HCT116 (cell line): ENCODE data around the gene TALDO1. TPM values are rescaled to one million over a fixed set of nuclear protein-coding genes. Genes with fewer than 3 reads are reported as not detected.

Source experiments
- ATAC-seq: fragments of 200-7000 bp; cut with Tn5 transposase; 2 replicates; pipeline ENCODE4 v1.9.1; 2020; ENCODE audit warnings: mild to moderate bottlenecking, moderate library complexity
- BruUV-seq: library from RNA; stranded (reverse); fragments of 400-500 nt; replicated peaks from 2 replicates; lab custom pipeline; 2021; lab: Mats Ljungman, UMichigan
- CTCF ChIA-PET: fragments of 300-600 bp; sonication (Branson Sonifier 250); formaldehyde crosslinking; loops from one replicate; lab custom pipeline; 2021; ENCODE audit warnings: antibody characterized with exemption; lab: Charles Lee
- POLR2A ChIA-PET: fragments of 300-600, 350-600 bp; sonication (Branson Sonifier 250); formaldehyde crosslinking; loops from one replicate; lab custom pipeline; 2021; ENCODE audit warnings: antibody characterized with exemption; lab: Charles Lee
- RAD21 ChIA-PET, 2 experiments: fragments of 300-600 bp; sonication (Branson Sonifier 250); formaldehyde crosslinking; loops; one replicate each; lab custom pipeline; 2023; ENCODE audit warnings: low total read pairs in 2 of 2; ENCODE audit not compliant: uncharacterized antibody in 2 of 2, unreplicated experiment in 2 of 2, low non-redundant PET in 1 of 2; lab: Charles Lee
- DNase-seq: peaks from one replicate; pipeline ENCODE4 v3.0.0-alpha.2; 2010; ENCODE audit warnings: low read depth, low spot score
- H2AFZ ChIP-seq: fragments of 200-600 bp; shearing (Covaris generic), sonication (generic); 2 replicates; pipeline ENCODE4 v1.6.1; 2017; ENCODE audit warnings: low read depth, mixed run types, mixed read lengths, antibody characterized with exemption, low read length; ENCODE audit not compliant: poor library complexity, severe bottlenecking
- H3K27ac ChIP-seq: 2 replicates; pipeline ENCODE4 v1.5.1; 2012; ENCODE audit warnings: low read depth, low read length
- H3K27me3 ChIP-seq: fragments of 200-600 bp; sonication (generic); 2 replicates; pipeline ENCODE4 v1.6.1; 2016; ENCODE audit warnings: mixed run types, low read length, mixed read lengths; ENCODE audit not compliant: insufficient read depth
- H3K36me3 ChIP-seq, 2 experiments: fragments of 200-500 bp in 1 of 2; fragments of 200-600 bp in 1 of 2; sonication (Bioruptor generic) in 1 of 2; sonication (generic) in 1 of 2; 2 replicates each; pipeline versions ENCODE4 v1.5.1 to v1.6.1; 2014 to 2016; ENCODE audit warnings: low read length in 2 of 2, inconsistent platforms in 1 of 2, mixed read lengths in 1 of 2, mixed run types in 1 of 2; ENCODE audit not compliant: insufficient read depth in 2 of 2, control insufficient read depth in 1 of 2
- H3K4me1 ChIP-seq, 2 experiments: fragments of 200-600 bp in 1 of 2; sonication (generic) in 1 of 2; 2 replicates each; pipeline versions ENCODE4 v1.5.1 to v1.6.1; 2012 to 2017; ENCODE audit warnings: low read length in 2 of 2, inconsistent platforms in 1 of 2, mild to moderate bottlenecking in 1 of 2, mixed read lengths in 1 of 2, mixed run types in 1 of 2, moderate library complexity in 1 of 2; ENCODE audit not compliant: insufficient read depth in 2 of 2, control insufficient read depth in 1 of 2
- H3K4me2 ChIP-seq: fragments of 200-600 bp; sonication (generic); 2 replicates; pipeline ENCODE4 v1.6.1; 2017; ENCODE audit warnings: mixed run types, low read length, mixed read lengths
- H3K4me3 ChIP-seq, 2 experiments: fragments of 200-600 bp in 1 of 2; sonication (generic) in 1 of 2; replicated peaks in 1 of 2; 2 replicates each; pipeline ENCODE4 v1.5.1; 2011 to 2016; ENCODE audit warnings: low read length in 2 of 2, control low read depth in 1 of 2, low read depth in 1 of 2, mild to moderate bottlenecking in 1 of 2, mixed read lengths in 1 of 2, mixed run types in 1 of 2
- H3K79me2 ChIP-seq: fragments of 200-600 bp; sonication (generic); 2 replicates; pipeline ENCODE4 v1.6.1; 2017; ENCODE audit warnings: mild to moderate bottlenecking, mixed run types, low read length, moderate library complexity, mixed read lengths; ENCODE audit not compliant: insufficient read depth
- H3K9ac ChIP-seq: fragments of 200-600 bp; sonication (generic); 2 replicates; pipeline ENCODE4 v1.6.1; 2016; ENCODE audit warnings: low read length, mixed read lengths
- H3K9me2 ChIP-seq: fragments of 200-600 bp; sonication (generic), shearing (Covaris generic); 2 replicates; pipeline ENCODE4 v1.6.1; 2017; ENCODE audit warnings: mixed run types, mild to moderate bottlenecking, moderate library complexity; ENCODE audit not compliant: insufficient read depth
- H3K9me3 ChIP-seq, 2 experiments: fragments of 200-500 bp in 1 of 2; fragments of 200-600 bp in 1 of 2; sonication (Bioruptor generic) in 1 of 2; sonication (generic) in 1 of 2; 2 replicates each; pipeline ENCODE4 v1.6.1; 2014 to 2017; ENCODE audit warnings: low read length in 2 of 2, mixed read lengths in 2 of 2, inconsistent platforms in 1 of 2, low read depth in 1 of 2, mild to moderate bottlenecking in 1 of 2, mixed run types in 1 of 2, moderate library complexity in 1 of 2; ENCODE audit not compliant: control insufficient read depth in 1 of 2, insufficient read depth in 1 of 2
- H4K20me1 ChIP-seq: fragments of 200-600 bp; sonication (generic), shearing (Covaris generic); 2 replicates; pipeline ENCODE4 v1.6.1; 2017; ENCODE audit warnings: mixed run types, mild to moderate bottlenecking, moderate library complexity; ENCODE audit not compliant: insufficient read depth
- CBX3 ChIP-seq: IDR thresholded peaks from 2 replicates; pipeline ENCODE4 v1.6.1; 2012; ENCODE audit warnings: low read depth
- CTCF ChIP-seq, 3 experiments: fragments of 200-600 bp in 1 of 3; sonication (generic) in 1 of 3; IDR thresholded peaks in 2 of 3; conservative IDR thresholded peaks in 1 of 3; 2 replicates each; pipeline ENCODE4 v1.5.1; 2012 to 2017; ENCODE audit warnings: low read depth in 2 of 3, low read length in 2 of 3, antibody characterized with exemption in 1 of 3, borderline replicate concordance in 1 of 3, control low read depth in 1 of 3, mild to moderate bottlenecking in 1 of 3, mixed read lengths in 1 of 3, mixed run types in 1 of 3, moderate library complexity in 1 of 3; ENCODE audit not compliant: insufficient read depth in 1 of 3
- EGR1 ChIP-seq: IDR thresholded peaks from 2 replicates; pipeline ENCODE4 v1.6.1; 2012; ENCODE audit warnings: low read depth
- ELF1 ChIP-seq: IDR thresholded peaks from 2 replicates; pipeline ENCODE4 v1.6.1; 2012; ENCODE audit warnings: low read depth, borderline replicate concordance
- EZH2 ChIP-seq: fragments of 200-600 bp; sonication (generic); IDR thresholded peaks from 2 replicates; pipeline ENCODE4 v1.6.1; 2017; ENCODE audit warnings: antibody characterized with exemption, mixed run types
- EZH2phosphoT487 ChIP-seq: fragments of 200-600 bp; IDR thresholded peaks from 2 replicates; pipeline ENCODE4 v1.6.1; 2018; ENCODE audit warnings: antibody characterized with exemption, borderline replicate concordance
- JUND ChIP-seq: IDR thresholded peaks from 2 replicates; pipeline ENCODE4 v1.6.1; 2012
- SP1 ChIP-seq: IDR thresholded peaks from 2 replicates; pipeline ENCODE4 v1.6.1; 2012; ENCODE audit warnings: low read depth
- ZBTB33 ChIP-seq: IDR thresholded peaks from 2 replicates; pipeline ENCODE4 v1.6.1; 2011; ENCODE audit warnings: mild to moderate bottlenecking, low read length, moderate library complexity; ENCODE audit not compliant: insufficient replicate concordance; ENCODE audit errors: extremely low read depth
- intact Hi-C: fragments of 100-400 bp; cut with micrococcal nuclease; formaldehyde crosslinking; loops from 2 replicates; pipeline ENCODE4 v1.10.0; 2022
- total RNA-seq: library from RNA; stranded (reverse); gene quantifications from one replicate; pipeline ENCODE4 v1.2.1, GENCODE V29; 2021; ENCODE audit not compliant: unreplicated experiment

The TALDO1 gene
- total RNA-seq, 1 experiment from 2014 or later = 242 TPM

GRCh38 chr11:708511-708910 is 38.8 kb upstream of the TALDO1 start:
- Histone ChIP-seq H3K4me1 (peaks cover 44 to 61% of the 10 kb centered on the region in 2 experiments), H3K27ac (peak overlapping the region; percentile 99), H3K27me3 (no peaks in the 10 kb centered on the region), H2AFZ (no peak overlapping the region), H3K36me3 (0 out of 4 replicates have a peak, but pooled peaks cover 0 to 7% of the 10 kb centered on the region in 2 experiments), H3K9ac (peak overlapping the region; percentile 89), H3K4me2 (peak overlapping the region; percentile 98)
- CTCF ChIA-PET = no interaction called here
- TF ChIP-seq JUND (no peak), CTCF (IDR thresholded peaks at IDR 0.05 in 2 of 3, conservative IDR thresholded peaks at IDR 0.05 in 1 of 3; ENCODE audit: borderline replicate concordance in 1 of 3, insufficient read depth in 1 of 3, low read depth in 2 of 3, low read length in 2 of 3) (no peak), SP1 (no peak), ELF1 (no peak), EGR1 (no peak), ZBTB33 (no peak), EZH2 (no peak), CBX3 (no peak), EZH2phosphoT487 (no peak)
- TF ChIP-seq, all 23 proteins: peak for 0
- Histone ChIP-seq H3K4me3 (no peak overlapping the region), H3K9me3 (no peaks in the 10 kb centered on the region), H3K79me2 (peaks cover 37% of the 10 kb centered on the region), H4K20me1 (no peaks in the 10 kb centered on the region), H3K9me2 (no peaks in the 10 kb centered on the region)
- ATAC-seq (no peak), DNase-seq (no peak)
- RAD21 ChIA-PET = no interaction called here
- intact Hi-C loops = no loop called here
- POLR2A ChIA-PET = no interaction called here
- no TSS peak for BruUV-seq
